Spleen (tissue), 11 donors: ENCODE results near the gene MGAT4D. TPM values are rescaled to one million over a fixed set of nuclear protein-coding genes. Genes with fewer than 3 reads are reported as not detected.

Experiments
- DNase-seq: peaks from one replicate; pipeline ENCODE4 v3.0.0-alpha.2; 2020
- H3K27ac ChIP-seq, 8 donors: fragments of 200-600 bp; sonication (generic) in 7 of 8; 1 replicate in 4 of 8; 2 replicates in 4 of 8; pipeline versions ENCODE4 v1.5.0 to v1.8.0; 2016 to 2021; ENCODE audit warnings: inconsistent platforms in 4 of 8, mild to moderate bottlenecking in 4 of 8, moderate library complexity in 1 of 8
- H3K27me3 ChIP-seq, 7 donors: fragments of 200-600 bp; sonication (generic) in 6 of 7; replicated peaks in 1 of 7; 1 replicate in 4 of 7; 2 replicates in 3 of 7; pipeline versions ENCODE4 v1.5.0 to v1.8.0; 2016 to 2021; ENCODE audit warnings: inconsistent platforms in 3 of 7, mild to moderate bottlenecking in 1 of 7
- H3K36me3 ChIP-seq, 6 donors: fragments of 200-600 bp; sonication (generic) in 5 of 6; 1 replicate in 4 of 6; 2 replicates in 2 of 6; pipeline versions ENCODE4 v1.5.0 to v1.8.0; 2016 to 2021; ENCODE audit warnings: inconsistent platforms in 2 of 6
- H3K4me1 ChIP-seq, 6 donors: fragments of 200-600 bp; sonication (generic) in 5 of 6; 1 replicate in 3 of 6; 2 replicates in 3 of 6; pipeline versions ENCODE4 v1.5.0 to v1.8.0; 2016 to 2021; ENCODE audit warnings: inconsistent platforms in 3 of 6
- H3K4me3 ChIP-seq, 8 donors: fragments of 200-600 bp; sonication (generic) in 7 of 8; 1 replicate in 4 of 8; 2 replicates in 4 of 8; pipeline versions ENCODE4 v1.5.0 to v1.8.0; 2016 to 2021; ENCODE audit warnings: inconsistent platforms in 4 of 8, mild to moderate bottlenecking in 4 of 8, moderate library complexity in 2 of 8
- H3K9me3 ChIP-seq, 8 donors: fragments of 200-600 bp; sonication (generic) in 7 of 8; 1 replicate in 4 of 8; 2 replicates in 4 of 8; pipeline versions ENCODE4 v1.5.0 to v1.8.0; 2016 to 2021; ENCODE audit warnings: inconsistent platforms in 4 of 8
- POLR2A ChIP-seq, 3 donors: fragments of 450-650 bp; IDR thresholded peaks; one replicate each; pipeline ENCODE4 v1.5.1; 2017; ENCODE audit warnings: antibody characterized with exemption in 3 of 3, mild to moderate bottlenecking in 1 of 3
- POLR2AphosphoS5 ChIP-seq, 3 donors: sonication (generic); formaldehyde crosslinking; IDR thresholded peaks; one replicate each; pipeline ENCODE4 v1.5.1; 2017; ENCODE audit warnings: antibody characterized with exemption in 3 of 3
- WGBS, 5 donors: extraction: QIAGEN DNeasy Blood & Tissue Kit in 3 of 5; methylation state at CpG; one replicate each; pipeline versions ENCODE4 v1.1.5 to v1.1.7; 2013 to 2018; 5-methylcytosine and 5-hydroxymethylcytosine counted together
- intact Hi-C: fragments of 100-400 bp; cut with DNase I; formaldehyde crosslinking; loops from one replicate; pipeline ENCODE4 v1.15.0; 2023; ENCODE audit warnings: low total_unique reads
- polyA plus RNA-seq, 3 donors: library from polyadenylated mRNA; stranded (reverse); fragments of 200-250 nt; gene quantifications; one replicate each; pipeline ENCODE4 v1.2.1, GENCODE V29; 2013
- total RNA-seq, 7 donors: library from RNA; depleted of rRNA in 3 of 7; stranded (reverse); fragments of >200 nt in 3 of 7; fragmentation: NEBNext Ultra II Directional in 4 of 7; extraction: Animal tissue kit (Norgen Biotek cat#: 25700) in 4 of 7; gene quantifications; one replicate each; pipeline versions ENCODE4 v1.1.0 to v1.2.1, GENCODE V29; 2016 to 2021
- TF ChIP-seq, protein P1 (sequence below), 11 experiments: fragments of 200-600 bp in 7 of 11; fragments of 450-650 bp in 4 of 11; sonication (generic) in 4 of 11; IDR thresholded peaks in 8 of 11; conservative IDR thresholded peaks in 3 of 11; 1 replicate in 7 of 11; 2 replicates in 4 of 11; pipeline versions ENCODE4 v1.4.0 to v1.8.0; 2016 to 2021; ENCODE audit warnings: antibody characterized with exemption in 11 of 11, inconsistent platforms in 4 of 11, mild to moderate bottlenecking in 1 of 11
- donor health status: healthy with polysubstance abuse.
- donor health status: DM: no; HTN: no; CAD: no; lungs with moderate emphysema.
- donor health status: DM: no; HTN: no; CAD: no.
- donor health status: Bipolar disorder and iron deficiency.
- donor health status: healthy.
- donor health status: DM: no; HTN: no; CAD: no.
- donor health status: DM: yes; HTN: yes; CAD: no.

Gene MGAT4D
- total and polyA plus RNA-seq, 10 donors = not detected

GRCh38 chr4:140504261-140504660, 6.2 kb upstream of the MGAT4D start:
- no peak overlapping the region for H3K4me3 ChIP-seq
- peaks cover 0 to 78% (median 14%) of the 10 kb centered on the region in 7 donors for H3K27me3 ChIP-seq
- no peaks in the 10 kb centered on the region for H3K36me3 ChIP-seq
- H3K4me1 ChIP-seq = no peaks in the 10 kb centered on the region
- TF ChIP-seq POLR2A (IDR thresholded peaks at IDR 0.05) = no peak
- TF ChIP-seq POLR2AphosphoS5 (IDR thresholded peaks at IDR 0.05) = no peak
- TF ChIP-seq, protein P1, sequence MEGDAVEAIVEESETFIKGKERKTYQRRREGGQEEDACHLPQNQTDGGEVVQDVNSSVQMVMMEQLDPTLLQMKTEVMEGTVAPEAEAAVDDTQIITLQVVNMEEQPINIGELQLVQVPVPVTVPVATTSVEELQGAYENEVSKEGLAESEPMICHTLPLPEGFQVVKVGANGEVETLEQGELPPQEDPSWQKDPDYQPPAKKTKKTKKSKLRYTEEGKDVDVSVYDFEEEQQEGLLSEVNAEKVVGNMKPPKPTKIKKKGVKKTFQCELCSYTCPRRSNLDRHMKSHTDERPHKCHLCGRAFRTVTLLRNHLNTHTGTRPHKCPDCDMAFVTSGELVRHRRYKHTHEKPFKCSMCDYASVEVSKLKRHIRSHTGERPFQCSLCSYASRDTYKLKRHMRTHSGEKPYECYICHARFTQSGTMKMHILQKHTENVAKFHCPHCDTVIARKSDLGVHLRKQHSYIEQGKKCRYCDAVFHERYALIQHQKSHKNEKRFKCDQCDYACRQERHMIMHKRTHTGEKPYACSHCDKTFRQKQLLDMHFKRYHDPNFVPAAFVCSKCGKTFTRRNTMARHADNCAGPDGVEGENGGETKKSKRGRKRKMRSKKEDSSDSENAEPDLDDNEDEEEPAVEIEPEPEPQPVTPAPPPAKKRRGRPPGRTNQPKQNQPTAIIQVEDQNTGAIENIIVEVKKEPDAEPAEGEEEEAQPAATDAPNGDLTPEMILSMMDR (IDR thresholded peaks at IDR 0.05 in 8 of 11, conservative IDR thresholded peaks at IDR 0.05 in 3 of 11) = no peak
- no peak for DNase-seq
- intact Hi-C loops = no loop called here
- peaks cover 0 to 3% (median 0%) of the 10 kb centered on the region in 8 donors for H3K9me3 ChIP-seq
- H3K27ac ChIP-seq = no peak overlapping the region

GRCh38 chr4:140499391-140499790, 1.3 kb upstream of the MGAT4D start:
- Histone ChIP-seq H3K36me3 (no peaks in the 10 kb centered on the region), H3K9me3 (no peaks in the 10 kb centered on the region), H3K27ac (no peak overlapping the region), H3K4me1 (peaks cover 0 to 13% (median 8%) of the 10 kb centered on the region in 6 donors), H3K4me3 (no peak overlapping the region), H3K27me3 (peaks cover 0 to 91% (median 50%) of the 10 kb centered on the region in 7 donors)
- TF ChIP-seq POLR2AphosphoS5 (IDR thresholded peaks at IDR 0.05) = no peak
- TF ChIP-seq, protein P1 (IDR thresholded peaks at IDR 0.05 in 8 of 11, conservative IDR thresholded peaks at IDR 0.05 in 3 of 11) = no peak
- TF ChIP-seq POLR2A (IDR thresholded peaks at IDR 0.05) = no peak
- 81 to 95% (median 89%) methylated on average over 4 of the region's 4 CpGs for WGBS, 5 donors
- intact Hi-C loops = no loop called here
- no peak for DNase-seq

- no peaks in the 10 kb centered on the region for H3K36me3 ChIP-seq
- 71 to 88% (median 75%) methylated on average over 11 of the region's 11 CpGs for WGBS, 5 donors
- H3K4me3 ChIP-seq = peak overlapping the region in 2 of 8 donors; percentile 19 to 57
- peaks cover 0 to 78% (median 50%) of the 10 kb centered on the region in 7 donors for H3K27me3 ChIP-seq
- no peak for DNase-seq
- TF ChIP-seq POLR2A (IDR thresholded peaks at IDR 0.05) (no peak), POLR2AphosphoS5 (IDR thresholded peaks at IDR 0.05) (no peak)
- TF ChIP-seq, protein P1 (IDR thresholded peaks at IDR 0.05 in 8 of 11, conservative IDR thresholded peaks at IDR 0.05 in 3 of 11) = no peak
- no peak overlapping the region for H3K27ac ChIP-seq
- H3K9me3 ChIP-seq = no peaks in the 10 kb centered on the region
- peaks cover 0 to 13% (median 8%) of the 10 kb centered on the region in 6 donors for H3K4me1 ChIP-seq
- intact Hi-C loops = no loop called here
Measured at GRCh38 chr4:140497405-140497746, 717 bp downstream of the MGAT4D start.

DNA sequence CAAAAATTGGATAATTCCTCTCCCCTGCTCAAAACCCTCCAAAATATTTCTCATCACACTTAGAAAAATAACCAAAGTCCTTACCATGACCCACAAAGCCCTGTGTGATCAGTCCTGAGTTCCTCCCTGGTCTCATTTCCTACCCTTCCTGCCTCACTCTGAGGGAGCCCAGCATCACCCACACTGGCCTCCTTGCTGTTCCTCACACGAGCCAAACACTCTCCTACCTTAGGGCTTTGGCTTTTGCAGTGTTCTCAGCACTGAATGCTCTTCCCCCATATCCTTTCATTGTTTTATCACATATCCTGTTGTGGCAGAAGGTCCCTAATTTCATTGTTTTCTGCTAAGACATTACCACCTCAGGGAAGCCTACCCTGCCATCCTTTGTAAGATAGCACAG, 12.2 kb downstream of the MGAT4D start:
- H3K9me3 ChIP-seq = peaks cover 0 to 16% (median 9%) of the 10 kb centered on the region in 8 donors
- H3K4me1 ChIP-seq = no peaks in the 10 kb centered on the region
- no peak overlapping the region for H3K4me3 ChIP-seq
- no peak for DNase-seq
- peaks cover 0 to 2% (median 0%) of the 10 kb centered on the region in 7 donors for H3K27me3 ChIP-seq
- intact Hi-C loops = no loop called here
- no peaks in the 10 kb centered on the region for H3K36me3 ChIP-seq
- H3K27ac ChIP-seq = no peak overlapping the region
- TF ChIP-seq, protein P1 (IDR thresholded peaks at IDR 0.05 in 8 of 11, conservative IDR thresholded peaks at IDR 0.05 in 3 of 11) = no peak
- TF ChIP-seq POLR2AphosphoS5 (IDR thresholded peaks at IDR 0.05) = no peak
- TF ChIP-seq POLR2A (IDR thresholded peaks at IDR 0.05) = no peak
- WGBS, 5 donors = 44 to 74% (median 58%) methylated on average over 1 of the region's 1 CpG
